LNCAP (cell line): ENCODE measurements around the gene CDS2.

ENCODE experiments used
- CTCF ChIP-seq: fragments of 450-650 bp; IDR thresholded peaks from 2 replicates; pipeline ENCODE4 v1.5.1; 2017; ENCODE audit warnings: mild to moderate bottlenecking

The CDS2 gene

GRCh38 chr20:5091902-5092301, 34.9 kb upstream of the CDS2 start:
- TF ChIP-seq CTCF: no peak

DNA sequence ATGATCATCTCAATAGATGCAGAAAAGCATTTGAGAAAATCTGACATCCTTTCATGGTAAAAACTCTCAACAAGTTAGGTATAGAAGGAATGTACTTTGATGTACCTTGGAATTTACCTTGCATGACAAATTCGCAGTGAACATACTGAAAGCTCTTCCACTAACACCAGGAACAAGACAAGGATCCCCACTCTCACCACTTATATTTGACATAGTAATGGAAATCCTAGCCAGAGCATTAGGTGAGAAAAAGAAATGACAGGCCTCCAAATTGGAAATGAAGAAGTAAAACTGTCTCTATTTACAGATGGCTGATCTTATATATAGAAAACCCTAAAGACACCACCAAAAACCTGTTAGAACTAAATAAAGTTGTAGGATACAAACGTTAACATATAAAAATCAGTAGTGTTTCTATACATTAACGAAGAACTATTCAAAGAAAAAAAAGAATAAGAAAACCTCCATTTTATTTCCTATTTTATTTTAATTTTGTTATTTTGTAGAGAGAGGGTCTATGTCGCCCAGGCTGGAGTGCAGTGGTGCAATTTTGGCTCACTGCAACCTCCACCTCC, 34.0 kb upstream of the CDS2 start:
- TF ChIP-seq CTCF: no peak

DNA sequence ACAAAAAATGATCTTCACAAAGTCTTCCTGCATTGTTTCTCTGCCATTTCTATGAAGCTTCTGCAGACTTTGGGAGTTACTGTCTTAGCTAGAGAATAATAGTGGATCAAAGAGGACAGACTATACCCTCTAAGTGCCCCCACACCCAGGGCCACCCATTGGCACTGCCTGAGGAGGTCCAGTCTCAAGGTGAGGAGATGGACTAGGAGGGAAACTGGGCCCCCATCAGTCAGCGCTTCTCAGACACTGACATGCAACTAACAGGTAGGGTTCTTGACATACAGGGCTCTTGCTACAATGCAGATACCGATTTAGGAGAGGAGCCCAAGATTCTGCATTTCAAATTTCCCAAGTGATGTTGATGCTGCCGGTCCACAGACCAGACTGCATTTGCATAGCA, 31.4 kb upstream of the CDS2 start:
- no peak for TF ChIP-seq CTCF

DNA sequence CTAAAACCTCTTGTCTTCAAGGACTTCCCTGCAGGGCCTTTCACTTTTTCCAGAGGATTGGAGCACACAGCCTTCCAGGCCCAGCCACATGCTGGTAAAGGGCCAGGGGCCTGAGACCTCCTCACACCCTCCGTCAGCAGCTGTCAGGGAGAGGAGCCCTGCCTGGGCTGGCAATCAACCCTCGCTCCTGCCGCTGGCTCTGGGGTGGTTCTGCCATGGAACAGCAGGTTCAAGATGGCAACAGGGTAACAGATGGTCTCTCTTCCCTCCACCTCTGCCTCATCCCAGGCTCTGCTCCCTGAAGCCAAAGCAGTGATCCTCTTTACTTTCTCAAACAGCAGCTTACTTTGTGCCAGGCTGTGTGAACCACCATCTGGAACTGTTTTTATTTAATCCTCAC, 30.9 kb upstream of the CDS2 start:
- no peak for TF ChIP-seq CTCF

- no peak for TF ChIP-seq CTCF
Measured at GRCh38 chr20:5096463-5096862, 30.3 kb upstream of the CDS2 start.

GRCh38 chr20:5100684-5101347, 26.0 kb upstream of the CDS2 start:
- TF ChIP-seq CTCF: peak; percentile 88

DNA sequence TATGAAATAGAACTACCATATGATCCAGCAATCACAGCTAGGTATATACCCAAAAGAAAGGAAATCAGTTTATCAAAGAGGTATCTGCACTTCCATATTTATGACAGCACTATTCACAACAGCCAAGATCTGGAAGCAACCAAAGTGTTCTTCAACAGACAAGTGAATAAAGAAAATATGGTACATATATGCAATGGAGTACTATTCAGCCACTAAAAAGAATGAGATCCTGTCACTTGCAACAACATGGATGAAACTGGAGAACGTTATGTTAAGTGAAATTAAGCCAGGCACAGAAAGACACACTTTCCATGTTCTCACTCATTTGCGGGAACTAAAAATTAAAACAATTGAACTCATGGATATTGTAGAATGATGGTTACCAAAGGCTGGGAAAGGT, 22.3 kb upstream of the CDS2 start:
- TF ChIP-seq CTCF: no peak

- TF ChIP-seq CTCF: no peak
Measured at GRCh38 chr20:5109276-5109675, 17.5 kb upstream of the CDS2 start.
